ENCODE measurements around the gene SYT1. TPM values are rescaled to one million over a fixed set of nuclear protein-coding genes. Genes with fewer than 3 reads are reported as not detected.

SYT1 gene
- total RNA-seq, 1 donor from 2014 or later, result 0.79 TPM

GRCh38 chr12:79262938-79263337 lies 398.4 kb downstream of the SYT1 start:
- no peak for FAIRE-seq

DNA sequence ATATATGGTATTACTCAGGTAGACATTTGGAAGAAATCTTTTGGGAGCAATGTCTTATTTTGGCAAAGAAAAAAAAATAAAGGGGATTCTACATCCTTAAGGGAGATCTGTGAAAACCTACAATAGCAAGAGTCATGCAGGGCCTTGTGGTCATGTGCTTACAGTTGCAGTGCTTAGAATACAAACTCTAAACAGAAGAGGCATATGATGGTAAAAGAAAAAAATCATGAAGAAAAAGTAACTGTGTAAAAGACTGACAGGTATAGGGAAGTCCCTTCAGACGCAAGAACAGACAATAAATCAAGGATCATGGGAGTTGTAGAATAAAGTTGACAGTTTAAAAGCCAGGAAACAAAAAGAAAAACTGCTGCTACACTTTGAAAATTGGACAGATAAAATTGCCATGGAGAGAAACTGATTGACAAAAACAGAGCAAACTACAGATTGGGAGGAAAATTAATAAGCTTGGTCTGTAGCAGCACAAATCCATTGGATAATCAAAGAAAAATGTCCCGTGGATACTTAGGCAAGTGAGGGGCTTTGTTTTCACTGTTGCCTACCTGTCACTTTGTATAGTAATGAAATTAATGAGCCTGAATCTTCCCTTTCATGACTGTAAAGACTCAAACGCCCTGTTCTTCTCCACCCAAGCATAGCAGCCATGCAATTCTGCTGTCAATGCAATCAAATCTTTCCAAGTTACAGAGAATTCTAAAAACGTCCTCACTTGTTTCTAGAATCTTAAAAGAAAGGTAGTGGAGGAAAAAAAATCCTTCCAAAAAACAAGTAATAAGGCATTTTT lies 402.0 kb downstream of the SYT1 start:
- TF ChIP-seq, protein P1, sequence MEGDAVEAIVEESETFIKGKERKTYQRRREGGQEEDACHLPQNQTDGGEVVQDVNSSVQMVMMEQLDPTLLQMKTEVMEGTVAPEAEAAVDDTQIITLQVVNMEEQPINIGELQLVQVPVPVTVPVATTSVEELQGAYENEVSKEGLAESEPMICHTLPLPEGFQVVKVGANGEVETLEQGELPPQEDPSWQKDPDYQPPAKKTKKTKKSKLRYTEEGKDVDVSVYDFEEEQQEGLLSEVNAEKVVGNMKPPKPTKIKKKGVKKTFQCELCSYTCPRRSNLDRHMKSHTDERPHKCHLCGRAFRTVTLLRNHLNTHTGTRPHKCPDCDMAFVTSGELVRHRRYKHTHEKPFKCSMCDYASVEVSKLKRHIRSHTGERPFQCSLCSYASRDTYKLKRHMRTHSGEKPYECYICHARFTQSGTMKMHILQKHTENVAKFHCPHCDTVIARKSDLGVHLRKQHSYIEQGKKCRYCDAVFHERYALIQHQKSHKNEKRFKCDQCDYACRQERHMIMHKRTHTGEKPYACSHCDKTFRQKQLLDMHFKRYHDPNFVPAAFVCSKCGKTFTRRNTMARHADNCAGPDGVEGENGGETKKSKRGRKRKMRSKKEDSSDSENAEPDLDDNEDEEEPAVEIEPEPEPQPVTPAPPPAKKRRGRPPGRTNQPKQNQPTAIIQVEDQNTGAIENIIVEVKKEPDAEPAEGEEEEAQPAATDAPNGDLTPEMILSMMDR (IDR thresholded peaks at IDR 0.05; ENCODE audit: insufficient read depth, low read length, severe bottlenecking), result no peak
- H3K4me3 ChIP-seq (ENCODE audit: low read depth, low read length), result no peak overlapping the region
- no peaks in the 10 kb centered on the region for H3K27me3 ChIP-seq (ENCODE audit: control insufficient read depth, insufficient read depth, low read length)
- FAIRE-seq (no peak), DNase-seq (ENCODE audit: low read depth) (no peak)
- H3K36me3 ChIP-seq (ENCODE audit: control insufficient read depth, insufficient read depth, low read length), result no peaks in the 10 kb centered on the region

More at GRCh38 chr12:79262938-79263337, 398.4 kb downstream of the SYT1 start:
- Histone ChIP-seq H3K36me3 (ENCODE audit: control insufficient read depth, insufficient read depth, low read length) (no peaks in the 10 kb centered on the region), H3K27me3 (ENCODE audit: control insufficient read depth, insufficient read depth, low read length) (no peaks in the 10 kb centered on the region), H3K4me3 (ENCODE audit: low read depth, low read length) (no peak overlapping the region)
- TF ChIP-seq, protein P1 (IDR thresholded peaks at IDR 0.05; ENCODE audit: insufficient read depth, low read length, severe bottlenecking), result no peak
- peak; percentile 40 for DNase-seq (ENCODE audit: low read depth)

- no peaks in the 10 kb centered on the region for H3K27me3 ChIP-seq (ENCODE audit: control insufficient read depth, insufficient read depth, low read length)
- DNase-seq (ENCODE audit: low read depth), result no peak
- TF ChIP-seq, protein P1 (IDR thresholded peaks at IDR 0.05; ENCODE audit: insufficient read depth, low read length, severe bottlenecking), result no peak
- no peak overlapping the region for H3K4me3 ChIP-seq (ENCODE audit: low read depth, low read length)
- H3K36me3 ChIP-seq (ENCODE audit: control insufficient read depth, insufficient read depth, low read length), result no peaks in the 10 kb centered on the region
- no peak for FAIRE-seq
These were observed 403.0 kb downstream of the SYT1 start for GRCh38 chr12:79267580-79267979.

DNA sequence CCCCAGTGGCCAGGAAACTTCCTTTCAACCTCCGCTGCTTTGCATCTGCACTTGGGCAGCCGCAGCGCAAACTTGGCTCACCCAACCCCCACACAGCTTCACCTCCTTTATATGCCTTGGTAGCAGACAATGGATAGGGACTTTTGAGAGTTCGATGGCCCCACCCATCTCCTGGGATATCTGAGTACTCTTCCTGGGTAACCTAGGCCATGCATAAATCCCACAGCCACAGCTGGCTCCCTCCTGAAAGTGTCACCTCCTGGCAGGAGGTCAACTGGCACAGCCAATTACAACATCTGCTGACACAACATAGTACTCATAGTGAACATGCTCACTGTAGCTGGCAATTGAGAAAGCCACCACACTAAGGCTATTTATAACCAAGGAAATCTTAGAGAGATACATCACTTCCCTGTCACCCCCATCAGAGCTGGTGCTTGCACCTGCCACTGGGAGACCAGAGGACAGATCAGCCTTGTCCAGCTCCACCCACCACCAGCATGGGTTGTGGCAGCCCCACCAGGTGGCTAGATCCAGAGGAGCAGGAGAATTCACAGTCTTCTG lies 410.0 kb downstream of the SYT1 start:
- H3K4me3 ChIP-seq (ENCODE audit: low read depth, low read length), result no peak overlapping the region
- FAIRE-seq (no peak), DNase-seq (ENCODE audit: low read depth) (no peak)
- TF ChIP-seq, protein P1 (IDR thresholded peaks at IDR 0.05; ENCODE audit: insufficient read depth, low read length, severe bottlenecking), result no peak
- no peaks in the 10 kb centered on the region for H3K27me3 ChIP-seq (ENCODE audit: control insufficient read depth, insufficient read depth, low read length)
- no peaks in the 10 kb centered on the region for H3K36me3 ChIP-seq (ENCODE audit: control insufficient read depth, insufficient read depth, low read length)

DNA sequence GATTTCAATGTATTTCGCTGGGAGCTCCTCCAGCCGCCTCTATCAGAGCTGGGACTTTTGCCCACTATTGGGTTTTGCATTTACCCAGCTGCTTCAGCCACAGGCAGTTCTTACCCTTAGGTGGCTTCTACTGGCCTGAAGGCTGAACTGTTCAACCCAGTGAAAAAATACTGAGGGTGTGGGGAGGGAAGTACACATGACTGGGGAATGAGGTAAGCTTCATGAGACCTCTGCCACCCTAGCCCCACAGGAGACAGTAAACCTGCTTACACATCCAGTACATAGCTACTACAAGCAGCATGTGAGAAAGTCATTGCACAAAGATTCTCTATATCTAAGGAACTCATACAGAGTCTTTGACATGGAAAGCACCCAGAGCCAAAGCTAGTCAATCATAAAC lies 411.1 kb downstream of the SYT1 start:
- Histone ChIP-seq H3K4me3 (ENCODE audit: low read depth, low read length) (no peak overlapping the region), H3K27me3 (ENCODE audit: control insufficient read depth, insufficient read depth, low read length) (no peaks in the 10 kb centered on the region), H3K36me3 (ENCODE audit: control insufficient read depth, insufficient read depth, low read length) (no peaks in the 10 kb centered on the region)
- TF ChIP-seq, protein P1 (IDR thresholded peaks at IDR 0.05; ENCODE audit: insufficient read depth, low read length, severe bottlenecking), result no peak
- no peak for DNase-seq (ENCODE audit: low read depth)
- no peak for FAIRE-seq

Measured in bronchial epithelial cell (primary cell).